BJ (cell line): ENCODE results near the gene ODF2. TPM values are rescaled to one million over a fixed set of nuclear protein-coding genes. Genes with fewer than 3 reads are reported as not detected.

Source experiments
- CTCF ChIA-PET: fragments of 350-600 bp; formaldehyde crosslinking; extraction: SDS; loops from one replicate; lab custom pipeline; 2021; ENCODE audit warnings: antibody characterized with exemption, inconsistent platforms; lab: Yijun Ruan, JAX
- POLR2A ChIA-PET: fragments of 300-600 bp; sonication (Branson Sonifier 250); formaldehyde crosslinking; extraction: SDS; loops from one replicate; lab custom pipeline; 2021; ENCODE audit warnings: antibody characterized with exemption; lab: Charles Lee
- DNase-seq: peaks from one replicate; pipeline ENCODE4 v3.0.0-alpha.2; 2011; ENCODE audit warnings: low read depth
- H3K27me3 ChIP-seq: 2 replicates; pipeline ENCODE4 v1.6.0; 2011; ENCODE audit warnings: low read length; ENCODE audit not compliant: control insufficient read depth, insufficient read depth
- H3K36me3 ChIP-seq: 2 replicates; pipeline ENCODE4 v1.5.1; 2011; ENCODE audit warnings: low read length; ENCODE audit not compliant: control insufficient read depth, insufficient read depth
- H3K4me3 ChIP-seq: 2 replicates; pipeline ENCODE4 v1.5.1; 2011; ENCODE audit warnings: low read depth, mild to moderate bottlenecking, control low read depth, low read length
- polyA plus RNA-seq: library from polyadenylated mRNA; depleted of rRNA; stranded (reverse); fragments of >200 nt; gene quantifications from 2 replicates; pipeline ENCODE4 v1.2.3, GENCODE V29; 2011
- TF ChIP-seq, protein P1 (sequence below): IDR thresholded peaks from 2 replicates; pipeline ENCODE4 v1.5.1; 2011; ENCODE audit warnings: low read depth, mild to moderate bottlenecking, control low read depth, inconsistent platforms, low read length, moderate library complexity; ENCODE audit not compliant: insufficient read depth

Gene ODF2
- polyA plus RNA-seq, 1 experiment = 21.5 TPM

GRCh38 chr9:128469070-128469469, 13.3 kb downstream of the ODF2 start:
- TF ChIP-seq, protein P1, sequence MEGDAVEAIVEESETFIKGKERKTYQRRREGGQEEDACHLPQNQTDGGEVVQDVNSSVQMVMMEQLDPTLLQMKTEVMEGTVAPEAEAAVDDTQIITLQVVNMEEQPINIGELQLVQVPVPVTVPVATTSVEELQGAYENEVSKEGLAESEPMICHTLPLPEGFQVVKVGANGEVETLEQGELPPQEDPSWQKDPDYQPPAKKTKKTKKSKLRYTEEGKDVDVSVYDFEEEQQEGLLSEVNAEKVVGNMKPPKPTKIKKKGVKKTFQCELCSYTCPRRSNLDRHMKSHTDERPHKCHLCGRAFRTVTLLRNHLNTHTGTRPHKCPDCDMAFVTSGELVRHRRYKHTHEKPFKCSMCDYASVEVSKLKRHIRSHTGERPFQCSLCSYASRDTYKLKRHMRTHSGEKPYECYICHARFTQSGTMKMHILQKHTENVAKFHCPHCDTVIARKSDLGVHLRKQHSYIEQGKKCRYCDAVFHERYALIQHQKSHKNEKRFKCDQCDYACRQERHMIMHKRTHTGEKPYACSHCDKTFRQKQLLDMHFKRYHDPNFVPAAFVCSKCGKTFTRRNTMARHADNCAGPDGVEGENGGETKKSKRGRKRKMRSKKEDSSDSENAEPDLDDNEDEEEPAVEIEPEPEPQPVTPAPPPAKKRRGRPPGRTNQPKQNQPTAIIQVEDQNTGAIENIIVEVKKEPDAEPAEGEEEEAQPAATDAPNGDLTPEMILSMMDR = no peak
- DNase-seq = no peak
- CTCF ChIA-PET = no interaction called here
- POLR2A ChIA-PET = no interaction called here
- H3K36me3 ChIP-seq = peaks cover 10% of the 10 kb centered on the region
- H3K4me3 ChIP-seq = no peak overlapping the region
- H3K27me3 ChIP-seq = no peaks in the 10 kb centered on the region

DNA sequence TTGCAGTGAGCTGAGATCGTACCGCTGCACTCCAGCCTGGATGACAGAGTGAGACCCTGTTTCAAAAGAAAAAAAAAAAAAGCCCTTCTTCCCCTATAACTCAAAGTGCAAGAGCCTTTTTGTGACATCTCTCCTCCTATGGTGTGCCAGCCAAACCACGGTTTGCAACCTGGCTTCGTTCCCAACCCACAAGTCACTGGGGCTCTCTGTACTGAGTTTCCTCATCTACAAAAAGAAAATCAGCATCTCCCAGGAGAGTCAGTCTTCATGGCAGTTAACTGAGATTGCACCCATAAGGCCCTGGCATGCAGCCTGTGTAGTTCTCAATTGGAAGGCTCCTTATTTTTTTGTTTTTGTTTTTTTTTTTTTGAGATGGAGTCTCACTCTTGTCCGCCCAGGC, 14.8 kb downstream of the ODF2 start:
- TF ChIP-seq, protein P1 = no peak
- Histone ChIP-seq H3K27me3 (no peaks in the 10 kb centered on the region), H3K36me3 (peaks cover 10% of the 10 kb centered on the region), H3K4me3 (no peak overlapping the region)
- CTCF ChIA-PET = interaction anchor here (1.2 kb wide), 1 partner anchor 66 kb away, joined by 3 read pairs; no protein-coding TSS in a partner anchor
- POLR2A ChIA-PET = no interaction called here
- no peak for DNase-seq

GRCh38 chr9:128473104-128473503, 17.3 kb downstream of the ODF2 start:
- Histone ChIP-seq H3K36me3 (peaks cover 7% of the 10 kb centered on the region), H3K4me3 (no peak overlapping the region), H3K27me3 (no peaks in the 10 kb centered on the region)
- TF ChIP-seq, protein P1 = no peak
- DNase-seq = no peak
- POLR2A ChIA-PET = no interaction called here
- CTCF ChIA-PET = interaction anchor here (1.6 kb wide), 1 partner anchor 27 kb away, joined by 3 read pairs; no protein-coding TSS in a partner anchor

GRCh38 chr9:128475867-128476266, 20.1 kb downstream of the ODF2 start:
- POLR2A ChIA-PET = no interaction called here
- Histone ChIP-seq H3K4me3 (no peak overlapping the region), H3K36me3 (peaks cover 12% of the 10 kb centered on the region), H3K27me3 (no peaks in the 10 kb centered on the region)
- no peak for DNase-seq
- CTCF ChIA-PET = no interaction called here
- TF ChIP-seq, protein P1 = no peak

GRCh38 chr9:128479262-128479661, 23.5 kb downstream of the ODF2 start:
- H3K4me3 ChIP-seq = no peak overlapping the region
- TF ChIP-seq, protein P1 = no peak
- H3K27me3 ChIP-seq = no peaks in the 10 kb centered on the region
- peaks cover 14% of the 10 kb centered on the region for H3K36me3 ChIP-seq
- DNase-seq = no peak
- ChIA-PET CTCF (no interaction called here), POLR2A (no interaction called here)
